NCI-H1436 (cell line): Measurements from ENCODE around the gene TMEM25.
"Not testable (repeated sequence)": the region's sequence is repeated elsewhere in the genome, so short reads cannot be mapped to it uniquely, and the experiment has no call there.

Experiments
- DNase-seq: peaks from one replicate; lab custom pipeline; 2025; lab: John Stamatoyannopoulos, UW

Gene TMEM25

GRCh38 chr11:118530683-118531596, at the start of gene TMEM25:
Gene TMEM25, plus strand, starts transcription at chr11:118531192. Its CDS starts 610 bp downstream, at chr11:118531802.
- DNase-seq: peak; percentile 41

GRCh38 chr11:118481238-118481637, 49.8 kb upstream of the TMEM25 start:
- not testable (repeated sequence) for DNase-seq

- no peak for DNase-seq
Observed at GRCh38 chr11:118484405-118484804, 46.6 kb upstream of the TMEM25 start.

GRCh38 chr11:118485273-118485672, 45.7 kb upstream of the TMEM25 start:
- DNase-seq: no peak

- peak; percentile 42 for DNase-seq
Observed at GRCh38 chr11:118488480-118489109, 42.4 kb upstream of the TMEM25 start.

GRCh38 chr11:118491041-118491440, 40.0 kb upstream of the TMEM25 start:
- DNase-seq: no peak

GRCh38 chr11:118497831-118498230, 33.2 kb upstream of the TMEM25 start:
- DNase-seq: no peak

- DNase-seq: no peak
Observed at GRCh38 chr11:118503216-118503615, 27.8 kb upstream of the TMEM25 start.

- no peak for DNase-seq
Observed at GRCh38 chr11:118511601-118512000, 19.4 kb upstream of the TMEM25 start.

GRCh38 chr11:118514103-118514502, 16.9 kb upstream of the TMEM25 start:
- DNase-seq: no peak

GRCh38 chr11:118519549-118519948, 11.4 kb upstream of the TMEM25 start:
- DNase-seq: no peak

- no peak for DNase-seq
Observed at GRCh38 chr11:118521892-118522311, 9.1 kb upstream of the TMEM25 start.

- DNase-seq: no peak
Observed at GRCh38 chr11:118522571-118523072, 8.4 kb upstream of the TMEM25 start.

GRCh38 chr11:118524356-118524755, 6.6 kb upstream of the TMEM25 start:
- no peak for DNase-seq

- DNase-seq: no peak
Observed at GRCh38 chr11:118524757-118525470, 6.1 kb upstream of the TMEM25 start.

GRCh38 chr11:118526688-118527087, 4.3 kb upstream of the TMEM25 start:
- no peak for DNase-seq

- DNase-seq: no peak
Observed at GRCh38 chr11:118527109-118527508, 3.9 kb upstream of the TMEM25 start, which contains the start of gene TTC36. Gene TTC36, plus strand, starts transcription at chr11:118527474. Its CDS starts 21 bp downstream, at chr11:118527495.

GRCh38 chr11:118528511-118528910, 2.5 kb upstream of the TMEM25 start:
- no peak for DNase-seq

GRCh38 chr11:118529584-118530175, 1.3 kb upstream of the TMEM25 start:
- no peak for DNase-seq

- DNase-seq: peak; percentile 30
Observed at GRCh38 chr11:118530180-118530682, 761 bp upstream of the TMEM25 start.

GRCh38 chr11:118531597-118532084, 649 bp downstream of the TMEM25 start:
- DNase-seq: no peak
